T-cell (primary cell): Measurements from ENCODE around the gene ETV4. TPM values are rescaled to one million over a fixed set of nuclear protein-coding genes. Genes with fewer than 3 reads are reported as not detected.
A peak's percentile ranks its signal among the peaks of the same experiment; 100 is the strongest.

ENCODE experiments used
- ATAC-seq, 4 experiments: fragments of 200-7000 bp in 3 of 4; fragments of 150-1000 bp in 1 of 4; cut with Tn5 transposase; replicated peaks in 1 of 4; 1 replicate in 3 of 4; 2 replicates in 1 of 4; pipeline ENCODE4 v1.10.0; 2021; ENCODE audit warnings: moderate library complexity in 3 of 4, mild to moderate bottlenecking in 2 of 4, moderate number of reproducible peaks in 1 of 4
- CTCF ChIA-PET, 2 donors: fragments of 300-600 bp; sonication (Branson Sonifier 250); formaldehyde crosslinking; loops; one replicate each; lab custom pipeline; 2022; ENCODE audit warnings: antibody characterized with exemption in 2 of 2; lab: Charles Lee
- POLR2A ChIA-PET, 2 donors: fragments of 300-600 bp; sonication (Branson Sonifier 250); formaldehyde crosslinking; loops; one replicate each; lab custom pipeline; 2022; ENCODE audit warnings: antibody characterized with exemption in 2 of 2; lab: Charles Lee
- DNase-seq, 35 experiments: peaks; one replicate each; pipeline versions ENCODE4 v3.0.0 to v3.0.0-alpha.2; 2013 to 2023
- H3K27ac ChIP-seq: one replicate; pipeline ENCODE4 v1.5.1; 2013; ENCODE audit warnings: low read length
- H3K27me3 ChIP-seq, 2 experiments: replicated peaks in 1 of 2; 1 replicate in 1 of 2; 2 replicates in 1 of 2; pipeline versions ENCODE4 v1.6.1 to v1.7.0; 2013; ENCODE audit warnings: low read length in 1 of 2, mixed read lengths in 1 of 2; ENCODE audit not compliant: control insufficient read depth in 2 of 2, insufficient read depth in 2 of 2; ENCODE audit errors: extremely low read depth in 1 of 2
- H3K36me3 ChIP-seq, 2 donors: 1 replicate in 1 of 2; 2 replicates in 1 of 2; pipeline versions ENCODE4 v1.6.1 to v1.7.0; 2013; ENCODE audit warnings: low read length in 1 of 2; ENCODE audit not compliant: control insufficient read depth in 2 of 2, insufficient read depth in 1 of 2; ENCODE audit errors: extremely low read depth in 1 of 2
- H3K4me1 ChIP-seq, 2 experiments: 1 replicate in 1 of 2; 2 replicates in 1 of 2; pipeline versions ENCODE4 v1.6.1 to v1.7.0; 2013; ENCODE audit warnings: low read length in 2 of 2, mixed read lengths in 1 of 2; ENCODE audit not compliant: insufficient read depth in 2 of 2, control insufficient read depth in 1 of 2; ENCODE audit errors: extremely low read depth in 1 of 2
- H3K4me3 ChIP-seq, 2 donors: 1 replicate in 1 of 2; 2 replicates in 1 of 2; pipeline versions ENCODE4 v1.5.1 to v1.7.0; 2013; ENCODE audit warnings: mild to moderate bottlenecking in 2 of 2, low read length in 1 of 2, moderate library complexity in 1 of 2; ENCODE audit not compliant: control insufficient read depth in 1 of 2; ENCODE audit errors: extremely low read depth in 1 of 2
- H3K9me3 ChIP-seq: 2 replicates; pipeline ENCODE4 v1.7.0; 2013
- H3K27ac Mint-ChIP-seq, 2 donors: one replicate each; pipeline ENCODE4 v1.8.0; 2020 to 2021; ENCODE audit warnings: mild to moderate bottlenecking in 2 of 2, mixed read lengths in 2 of 2
- H3K27me3 Mint-ChIP-seq, 2 donors: one replicate each; pipeline ENCODE4 v1.8.0; 2021 to 2022; ENCODE audit warnings: mixed read lengths in 2 of 2
- H3K36me3 Mint-ChIP-seq: one replicate; pipeline ENCODE4 v1.8.0; 2021; ENCODE audit warnings: mixed read lengths
- H3K4me1 Mint-ChIP-seq, 3 donors: one replicate each; pipeline ENCODE4 v1.8.0; 2020 to 2022; ENCODE audit warnings: mixed read lengths in 3 of 3, mild to moderate bottlenecking in 1 of 3
- H3K4me3 Mint-ChIP-seq, 3 donors: one replicate each; pipeline ENCODE4 v1.8.0; 2020 to 2022; ENCODE audit warnings: mild to moderate bottlenecking in 3 of 3, mixed read lengths in 3 of 3, moderate library complexity in 3 of 3
- H3K9me3 Mint-ChIP-seq, 3 donors: one replicate each; pipeline ENCODE4 v1.8.0; 2020 to 2022; ENCODE audit warnings: mixed read lengths in 3 of 3
- WGBS: methylation state at CpG from one replicate; pipeline ENCODE4 v1.1.5; 2013; ENCODE audit warnings: missing lambda C conversion rate; ENCODE audit not compliant: insufficient coverage; 5-methylcytosine and 5-hydroxymethylcytosine counted together
- total RNA-seq, 35 experiments: library from RNA in 6 of 35; stranded (reverse) in 6 of 35; fragments of 120-200 nt in 1 of 35; gene quantifications; one replicate each; pipeline versions ENCODE4 v1.2.1 to v1.2.4 and lab custom pipeline; 2013 to 2026

ETV4 gene
- total RNA-seq, 5 donors from 2014 or later (not counting 1 experiment from before 2014, with no cell fraction given), result 0.41 to 0.46 (median 0.44) TPM; not detected in 2

GRCh38 chr17:43531955-43532354 is 14.2 kb downstream of the ETV4 start:
- POLR2A ChIA-PET, result no interaction called here
- Histone ChIP-seq H3K9me3 (no peaks in the 10 kb centered on the region), H3K27me3 (no peaks in the 10 kb centered on the region), H3K4me1 (peaks cover 0 to 5% of the 10 kb centered on the region in 2 experiments), H3K36me3 (peaks cover 4 to 11% of the 10 kb centered on the region in 2 donors), H3K27ac (no peak overlapping the region), H3K4me3 (no peak overlapping the region)
- no peaks in the 10 kb centered on the region for H3K27me3 Mint-ChIP-seq
- DNase-seq (no peak), ATAC-seq (no peak)
- H3K4me1 Mint-ChIP-seq, result peaks cover 0 to 2% (median 2%) of the 10 kb centered on the region in 3 donors
- CTCF ChIA-PET, result no interaction called here
- no peaks in the 10 kb centered on the region for H3K9me3 Mint-ChIP-seq
- H3K36me3 Mint-ChIP-seq, result peaks cover 6% of the 10 kb centered on the region
- WGBS, result 100% methylated on average over 1 of the region's 8 CpGs
- H3K27ac Mint-ChIP-seq, result no peak overlapping the region
- H3K4me3 Mint-ChIP-seq, result no peak overlapping the region

GRCh38 chr17:43531082-43531378 is 15.1 kb downstream of the ETV4 start:
- Histone ChIP-seq H3K27ac (no peak overlapping the region), H3K27me3 (no peaks in the 10 kb centered on the region), H3K9me3 (no peaks in the 10 kb centered on the region), H3K36me3 (peaks cover 7 to 21% of the 10 kb centered on the region in 2 donors), H3K4me3 (no peak overlapping the region), H3K4me1 (peaks cover 0 to 5% of the 10 kb centered on the region in 2 experiments)
- POLR2A ChIA-PET, result no interaction called here
- CTCF ChIA-PET, result no interaction called here
- H3K27me3 Mint-ChIP-seq, result no peaks in the 10 kb centered on the region
- H3K4me3 Mint-ChIP-seq, result no peak overlapping the region
- WGBS, result 100% methylated on average over 1 of the region's 3 CpGs
- ATAC-seq (no peak), DNase-seq (no peak)
- no peaks in the 10 kb centered on the region for H3K9me3 Mint-ChIP-seq
- no peak overlapping the region for H3K27ac Mint-ChIP-seq
- peaks cover 10% of the 10 kb centered on the region for H3K36me3 Mint-ChIP-seq
- peaks cover 0 to 2% (median 2%) of the 10 kb centered on the region in 3 donors for H3K4me1 Mint-ChIP-seq

- ChIA-PET POLR2A (no interaction called here), CTCF (no interaction called here)
- peaks cover 11% of the 10 kb centered on the region for H3K36me3 Mint-ChIP-seq
- H3K27ac Mint-ChIP-seq, result no peak overlapping the region
- H3K9me3 Mint-ChIP-seq, result no peaks in the 10 kb centered on the region
- no peak for DNase-seq
- H3K4me1 Mint-ChIP-seq, result peaks cover 0 to 2% (median 2%) of the 10 kb centered on the region in 3 donors
- no peaks in the 10 kb centered on the region for H3K27me3 Mint-ChIP-seq
- 23% methylated on average over 7 of the region's 23 CpGs for WGBS
- H3K4me3 ChIP-seq, result no peak overlapping the region
- no peak overlapping the region for H3K4me3 Mint-ChIP-seq
- peaks cover 13 to 26% of the 10 kb centered on the region in 2 donors for H3K36me3 ChIP-seq
- no peaks in the 10 kb centered on the region for H3K9me3 ChIP-seq
- H3K4me1 ChIP-seq, result peaks cover 0 to 5% of the 10 kb centered on the region in 2 experiments
- ATAC-seq, result peak in 1 of 4 experiments; percentile 19
- H3K27me3 ChIP-seq, result no peaks in the 10 kb centered on the region
- no peak overlapping the region for H3K27ac ChIP-seq
Observed at GRCh38 chr17:43530288-43531081, 15.7 kb downstream of the ETV4 start.

- Histone ChIP-seq H3K4me1 (peaks cover 0 to 5% of the 10 kb centered on the region in 2 experiments), H3K36me3 (peaks cover 16 to 32% of the 10 kb centered on the region in 2 donors), H3K4me3 (no peak overlapping the region), H3K27me3 (no peaks in the 10 kb centered on the region), H3K9me3 (no peaks in the 10 kb centered on the region), H3K27ac (no peak overlapping the region)
- ChIA-PET CTCF (no interaction called here), POLR2A (no interaction called here)
- H3K27ac Mint-ChIP-seq, result no peak overlapping the region
- DNase-seq (no peak), ATAC-seq (peak in 1 of 4 experiments; percentile 23)
- H3K4me3 Mint-ChIP-seq, result no peak overlapping the region
- no CpG with 5 or more reads among the region's 6 CpGs for WGBS
- peaks cover 16% of the 10 kb centered on the region for H3K36me3 Mint-ChIP-seq
- H3K27me3 Mint-ChIP-seq, result no peaks in the 10 kb centered on the region
- peaks cover 0 to 2% (median 2%) of the 10 kb centered on the region in 3 donors for H3K4me1 Mint-ChIP-seq
- H3K9me3 Mint-ChIP-seq, result no peaks in the 10 kb centered on the region
Observed at GRCh38 chr17:43529947-43530287, 16.2 kb downstream of the ETV4 start.

- Histone ChIP-seq H3K27me3 (no peaks in the 10 kb centered on the region), H3K27ac (no peak overlapping the region), H3K9me3 (no peaks in the 10 kb centered on the region), H3K36me3 (peaks cover 18 to 39% of the 10 kb centered on the region in 2 donors), H3K4me1 (peaks cover 0 to 5% of the 10 kb centered on the region in 2 experiments), H3K4me3 (no peak overlapping the region)
- Mint-ChIP-seq H3K9me3 (no peaks in the 10 kb centered on the region), H3K36me3 (peaks cover 23% of the 10 kb centered on the region), H3K4me3 (no peak overlapping the region), H3K4me1 (peaks cover 0 to 2% (median 2%) of the 10 kb centered on the region in 3 donors), H3K27me3 (no peaks in the 10 kb centered on the region), H3K27ac (no peak overlapping the region)
- no peak for DNase-seq
- no peak for ATAC-seq
- 97% methylated on average over 16 of the region's 20 CpGs for WGBS
- ChIA-PET POLR2A (no interaction called here), CTCF (no interaction called here)
Observed at GRCh38 chr17:43528988-43529814, 16.9 kb downstream of the ETV4 start.

- ChIA-PET CTCF (no interaction called here), POLR2A (no interaction called here)
- Mint-ChIP-seq H3K36me3 (peaks cover 29% of the 10 kb centered on the region), H3K4me3 (no peak overlapping the region), H3K27me3 (no peaks in the 10 kb centered on the region), H3K4me1 (peaks cover 0 to 2% (median 2%) of the 10 kb centered on the region in 3 donors), H3K9me3 (no peaks in the 10 kb centered on the region), H3K27ac (no peak overlapping the region)
- H3K27me3 ChIP-seq, result no peaks in the 10 kb centered on the region
- ATAC-seq (no peak), DNase-seq (no peak)
- H3K27ac ChIP-seq, result no peak overlapping the region
- H3K36me3 ChIP-seq, result peaks cover 18 to 46% of the 10 kb centered on the region in 2 donors
- 100% methylated on average over 2 of the region's 13 CpGs for WGBS
- H3K9me3 ChIP-seq, result no peaks in the 10 kb centered on the region
- H3K4me1 ChIP-seq, result peaks cover 0 to 5% of the 10 kb centered on the region in 2 experiments
- no peak overlapping the region for H3K4me3 ChIP-seq
Observed at GRCh38 chr17:43528319-43528987, 17.7 kb downstream of the ETV4 start.
